Chondrocyte (in vitro differentiated cells): ENCODE measurements around the gene SRGAP1. TPM values are rescaled to one million over a fixed set of nuclear protein-coding genes. Genes with fewer than 3 reads are reported as not detected.

Experiments
- DNase-seq: peaks from one replicate; pipeline ENCODE4 v3.0.0; 2021; ENCODE audit warnings: mixed read lengths, low spot score
- H3K27ac Mint-ChIP-seq: one replicate; pipeline ENCODE4 v1.8.0; 2021; ENCODE audit warnings: mild to moderate bottlenecking, moderate library complexity, mixed read lengths; ENCODE audit not compliant: unreplicated experiment
- H3K27me3 Mint-ChIP-seq: 2 replicates; pipeline ENCODE4 v1.8.0; 2021; ENCODE audit warnings: low read depth, mixed read lengths
- H3K36me3 Mint-ChIP-seq: 2 replicates; pipeline ENCODE4 v1.8.0; 2021; ENCODE audit warnings: low read depth, mixed read lengths
- H3K4me1 Mint-ChIP-seq: 2 replicates; pipeline ENCODE4 v1.8.0; 2021; ENCODE audit warnings: low read depth, mild to moderate bottlenecking, mixed read lengths
- H3K4me3 Mint-ChIP-seq: one replicate; pipeline ENCODE4 v1.8.0; 2021; ENCODE audit warnings: mild to moderate bottlenecking, moderate library complexity, mixed read lengths; ENCODE audit not compliant: unreplicated experiment
- H3K9me3 Mint-ChIP-seq: 2 replicates; pipeline ENCODE4 v1.8.0; 2021; ENCODE audit warnings: low read depth, mixed read lengths
- CTCF ChIP-seq: fragments of 200-600 bp; sonication (generic); IDR thresholded peaks from 2 replicates; pipeline ENCODE4 v1.5.0; 2021; ENCODE audit warnings: antibody characterized with exemption, mild to moderate bottlenecking, moderate library complexity
- total RNA-seq: library from RNA; stranded (reverse); gene quantifications from 3 replicates; pipeline ENCODE4 v1.2.1, GENCODE V29; 2021

Gene SRGAP1
- total RNA-seq, 1 donor from 2014 or later, result 13.2 TPM

GRCh38 chr12:63912651-63913050 is 68.2 kb downstream of the SRGAP1 start:
- Mint-ChIP-seq H3K4me1 (peaks cover 54% of the 10 kb centered on the region), H3K9me3 (no peaks in the 10 kb centered on the region)
- TF ChIP-seq CTCF, result no peak

DNA sequence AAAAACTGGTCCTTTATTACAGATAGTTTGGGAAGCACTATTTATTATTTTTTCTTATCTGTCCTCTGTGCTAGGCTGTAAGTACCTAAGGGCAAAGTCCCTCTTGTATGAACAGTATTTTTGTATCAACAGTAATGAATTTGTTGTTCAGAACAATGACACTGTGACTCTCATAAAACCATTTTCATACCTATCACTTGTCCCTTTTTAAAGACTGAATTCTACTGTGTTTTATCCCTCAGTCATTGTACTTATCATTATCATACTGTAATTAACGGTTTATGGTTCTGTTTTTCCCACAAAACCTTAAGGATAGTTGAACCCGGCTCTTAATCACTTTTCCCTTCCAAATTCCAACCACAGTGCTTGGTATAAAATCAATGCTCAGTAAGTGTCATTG is 69.4 kb downstream of the SRGAP1 start:
- no peak for DNase-seq
- H3K4me1 Mint-ChIP-seq, result peaks cover 63% of the 10 kb centered on the region
- H3K27ac Mint-ChIP-seq, result no peak overlapping the region
- H3K9me3 Mint-ChIP-seq, result no peaks in the 10 kb centered on the region
- no peak for TF ChIP-seq CTCF
- H3K36me3 Mint-ChIP-seq, result no peaks in the 10 kb centered on the region
- no peak overlapping the region for H3K4me3 Mint-ChIP-seq
- H3K27me3 Mint-ChIP-seq, result no peaks in the 10 kb centered on the region

More at GRCh38 chr12:63912651-63913050, 68.2 kb downstream of the SRGAP1 start:
- no peaks in the 10 kb centered on the region for H3K27me3 Mint-ChIP-seq
- no peak for DNase-seq
- H3K27ac Mint-ChIP-seq, result no peak overlapping the region
- no peak overlapping the region for H3K4me3 Mint-ChIP-seq
- no peaks in the 10 kb centered on the region for H3K36me3 Mint-ChIP-seq

- Mint-ChIP-seq H3K27me3 (no peaks in the 10 kb centered on the region), H3K36me3 (peaks cover under 1% of the 10 kb centered on the region)
These were observed 70.8 kb downstream of the SRGAP1 start for GRCh38 chr12:63915105-63915800.

DNA sequence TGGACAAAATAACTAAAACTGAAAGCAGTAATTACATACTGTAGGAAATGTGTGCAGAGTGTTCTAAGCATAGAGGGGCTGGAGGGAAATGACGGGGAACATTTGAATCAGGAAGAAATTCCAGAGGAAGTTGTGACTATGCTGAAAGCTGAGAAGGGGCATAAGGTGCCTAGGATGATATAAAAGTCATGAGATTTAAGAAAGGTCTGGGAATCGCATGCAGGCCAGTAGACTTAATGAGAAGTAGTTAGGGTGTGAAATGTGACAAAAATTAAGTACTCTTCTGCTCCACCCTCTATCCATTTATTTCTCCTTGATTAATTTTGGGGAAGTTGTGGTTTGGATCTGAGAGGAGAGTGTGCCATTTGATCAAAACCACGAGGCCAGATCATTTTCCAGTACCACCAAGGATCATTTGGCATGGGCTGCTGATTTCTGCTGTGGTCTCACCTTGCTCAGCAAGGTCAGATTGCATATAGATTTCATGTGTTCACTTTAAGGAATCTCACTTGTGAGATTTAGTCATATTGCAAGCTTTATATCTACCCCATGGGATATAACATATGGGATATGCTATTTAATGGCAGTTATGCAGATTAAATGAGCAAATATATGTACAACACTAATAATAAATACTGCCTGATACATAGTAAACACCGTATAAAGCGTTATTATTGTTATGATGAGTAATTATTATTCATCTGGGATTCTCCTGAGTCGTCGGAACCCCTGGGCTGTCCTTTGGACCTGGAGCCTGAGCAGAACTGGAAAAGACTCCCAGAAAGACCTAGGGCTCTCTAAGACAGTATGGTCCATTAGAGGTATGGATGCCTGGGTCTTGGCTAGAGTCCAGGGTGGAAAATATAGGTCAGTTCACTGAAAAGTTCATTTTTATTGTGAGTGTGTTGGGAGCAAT is 72.3 kb downstream of the SRGAP1 start:
- Mint-ChIP-seq H3K9me3 (peaks cover 5% of the 10 kb centered on the region), H3K27ac (peak overlapping the region; percentile 98)
- DNase-seq, result no peak

More at GRCh38 chr12:63915105-63915800, 70.8 kb downstream of the SRGAP1 start:
- no peak for DNase-seq
- Mint-ChIP-seq H3K9me3 (peaks cover 1% of the 10 kb centered on the region), H3K4me1 (peaks cover 70% of the 10 kb centered on the region), H3K4me3 (no peak overlapping the region), H3K27ac (peak overlapping the region; percentile 98)
- TF ChIP-seq CTCF, result no peak

More for the DNA sequence above, 72.3 kb downstream of the SRGAP1 start:
- H3K36me3 Mint-ChIP-seq, result peaks cover 2% of the 10 kb centered on the region
- peaks cover 61% of the 10 kb centered on the region for H3K4me1 Mint-ChIP-seq
- no peak overlapping the region for H3K4me3 Mint-ChIP-seq
- TF ChIP-seq CTCF, result no peak
- H3K27me3 Mint-ChIP-seq, result no peaks in the 10 kb centered on the region
